WTC11 (cell line): ENCODE data around the gene ANKRD65. TPM values are rescaled to one million over a fixed set of nuclear protein-coding genes. Genes with fewer than 3 reads are reported as not detected.
"Not testable (repeated sequence)": the region's sequence is repeated elsewhere in the genome, so short reads cannot be mapped to it uniquely, and the experiment has no call there.

Experiments
- ATAC-seq: fragments of 200-7000 bp; cut with Tn5 transposase; 2 replicates; pipeline ENCODE4 v1.10.0; 2021; ENCODE audit warnings: mild to moderate bottlenecking, moderate library complexity
- CTCF ChIA-PET: fragments of 300-600 bp; sonication (Branson Sonifier 250); formaldehyde crosslinking; loops from one replicate; lab custom pipeline; 2021; ENCODE audit warnings: antibody characterized with exemption; lab: Charles Lee
- POLR2A ChIA-PET: fragments of 350-600 bp; sonication (Branson Sonifier 250); formaldehyde crosslinking; loops from one replicate; lab custom pipeline; 2021; ENCODE audit warnings: antibody characterized with exemption; lab: Charles Lee
- DNase-seq: peaks from one replicate; pipeline ENCODE4 v3.0.0; 2021; ENCODE audit warnings: low spot score
- H3K27ac Mint-ChIP-seq: 2 replicates; pipeline ENCODE4 v1.8.0; 2021; ENCODE audit warnings: mixed read lengths
- H3K27me3 Mint-ChIP-seq: 2 replicates; pipeline ENCODE4 v1.8.0; 2021; ENCODE audit warnings: low read depth, mild to moderate bottlenecking, moderate library complexity, mixed read lengths
- H3K36me3 Mint-ChIP-seq: 2 replicates; pipeline ENCODE4 v1.8.0; 2021; ENCODE audit warnings: mixed read lengths
- H3K4me1 Mint-ChIP-seq: 2 replicates; pipeline ENCODE4 v1.8.0; 2022; ENCODE audit warnings: mixed read lengths
- H3K4me3 Mint-ChIP-seq: 2 replicates; pipeline ENCODE4 v1.8.0; 2021; ENCODE audit warnings: mild to moderate bottlenecking, moderate library complexity, mixed read lengths
- H3K9me3 Mint-ChIP-seq: 2 replicates; pipeline ENCODE4 v1.8.0; 2021; ENCODE audit warnings: mixed read lengths
- ERG ChIP-seq: fragments of 250-450 bp; sonication (Bioruptor Pico); IDR thresholded peaks from 2 replicates; pipeline ENCODE4 v1.8.0; 2021; ENCODE audit warnings: mild to moderate bottlenecking
- ETV6 ChIP-seq: sonication (generic); formaldehyde crosslinking; IDR thresholded peaks from 2 replicates; pipeline ENCODE4 v1.8.1; 2022; ENCODE audit warnings: mild to moderate bottlenecking, missing genetic modification reagents
- FOXP1 ChIP-seq: sonication (generic); formaldehyde crosslinking; IDR thresholded peaks from 2 replicates; pipeline ENCODE4 v1.8.0; 2022; ENCODE audit warnings: missing genetic modification reagents, mild to moderate bottlenecking, moderate library complexity, borderline replicate concordance
- GABPB1 ChIP-seq: sonication (generic); formaldehyde crosslinking; IDR thresholded peaks from 2 replicates; pipeline ENCODE4 v1.8.1; 2023; ENCODE audit warnings: mild to moderate bottlenecking, missing genetic modification reagents
- NFYB ChIP-seq: sonication (generic); formaldehyde crosslinking; conservative IDR thresholded peaks from 2 replicates; pipeline ENCODE4 v1.8.0; 2022; ENCODE audit warnings: low read depth, missing genetic modification reagents
- NR2C2 ChIP-seq: sonication (generic); formaldehyde crosslinking; IDR thresholded peaks from 2 replicates; pipeline ENCODE4 v1.8.0; 2022; ENCODE audit warnings: mild to moderate bottlenecking, missing genetic modification reagents
- PRRX2 ChIP-seq: fragments of 250-450 bp; sonication (Bioruptor Pico); IDR thresholded peaks from 2 replicates; pipeline ENCODE4 v1.8.0; 2021; ENCODE audit warnings: mild to moderate bottlenecking
- SMAD3 ChIP-seq: sonication (generic); formaldehyde crosslinking; IDR thresholded peaks from 2 replicates; pipeline ENCODE4 v1.8.0; 2022; ENCODE audit warnings: missing genetic modification reagents, mild to moderate bottlenecking, borderline replicate concordance
- SP1 ChIP-seq: sonication (generic); formaldehyde crosslinking; conservative IDR thresholded peaks from 2 replicates; pipeline ENCODE4 v1.8.1; 2022; ENCODE audit warnings: missing genetic modification reagents
- TCF7 ChIP-seq: sonication (generic); formaldehyde crosslinking; IDR thresholded peaks from 2 replicates; pipeline ENCODE4 v1.8.0; 2022; ENCODE audit warnings: mild to moderate bottlenecking, low read depth, missing genetic modification reagents, moderate library complexity
- TEAD4 ChIP-seq: sonication (generic); formaldehyde crosslinking; IDR thresholded peaks from 2 replicates; pipeline ENCODE4 v1.8.0; 2022; ENCODE audit warnings: mild to moderate bottlenecking, missing genetic modification reagents
- ZBTB43 ChIP-seq: sonication (generic); formaldehyde crosslinking; IDR thresholded peaks from 2 replicates; pipeline ENCODE4 v1.8.1; 2023; ENCODE audit warnings: mild to moderate bottlenecking, missing genetic modification reagents
- total RNA-seq: library from RNA; stranded (reverse); gene quantifications from 3 replicates; pipeline ENCODE4 v1.2.3, GENCODE V29; 2021
- TF ChIP-seq, protein P1 (sequence below): sonication (generic); formaldehyde crosslinking; IDR thresholded peaks from 2 replicates; pipeline ENCODE4 v1.8.0; 2022; ENCODE audit warnings: missing genetic modification reagents

Gene ANKRD65
- total RNA-seq, 1 experiment from 2014 or later, result 1.9 TPM

DNA sequence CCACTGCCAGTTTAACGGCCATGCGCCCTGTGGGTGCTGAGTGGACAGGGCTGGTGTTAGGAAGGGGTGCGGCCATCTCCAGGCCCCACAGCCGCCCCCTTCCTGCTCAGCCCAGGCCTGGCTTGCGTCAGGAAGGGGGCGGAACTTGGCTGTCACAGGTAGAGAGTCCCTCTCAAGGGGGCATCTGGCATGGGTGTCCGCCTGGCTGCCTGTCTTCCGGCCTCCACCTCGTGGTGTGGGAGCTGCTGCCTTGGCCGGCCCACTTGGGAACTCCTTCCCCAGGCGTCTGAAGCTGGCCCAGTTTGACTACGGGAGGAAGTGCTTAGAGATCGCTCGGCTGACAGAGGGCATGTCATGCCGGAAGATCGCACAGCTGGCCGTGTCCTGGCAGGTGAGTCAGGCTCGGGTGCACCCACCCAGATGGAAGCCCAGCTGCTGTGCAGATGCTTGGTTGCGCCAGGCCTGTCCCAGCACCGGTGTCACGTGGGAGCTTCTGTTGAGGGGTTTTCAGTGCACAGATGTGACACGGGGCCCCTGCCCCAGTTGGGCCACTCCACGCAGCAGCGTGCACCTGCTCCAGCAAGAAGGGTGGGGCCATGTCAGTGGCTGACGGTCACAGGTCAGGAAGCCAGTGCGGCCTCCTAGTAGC, 41.4 kb upstream of the ANKRD65 start:
- Mint-ChIP-seq H3K36me3 (no peaks in the 10 kb centered on the region), H3K4me3 (no peak overlapping the region), H3K4me1 (no peaks in the 10 kb centered on the region), H3K27me3 (no peaks in the 10 kb centered on the region), H3K27ac (no peak overlapping the region), H3K9me3 (no peaks in the 10 kb centered on the region)
- CTCF ChIA-PET, result no interaction called here
- DNase-seq, result no peak
- POLR2A ChIA-PET, result no interaction called here
- TF ChIP-seq FOXP1 (CRISPR knock-in tag) (no peak), NFYB (CRISPR knock-in tag) (peak; percentile 18; the same call in 1 of the 2 replicates), ETV6 (no peak), TEAD4 (no peak), TCF7 (CRISPR knock-in tag) (no peak), GABPB1 (CRISPR knock-in tag) (peak; percentile 75), PRRX2 (CRISPR knock-in tag) (no peak), SMAD3 (CRISPR knock-in tag) (no peak), ERG (CRISPR knock-in tag) (no peak), NR2C2 (CRISPR knock-in tag) (no peak)
- peak; percentile 78 for ATAC-seq

DNA sequence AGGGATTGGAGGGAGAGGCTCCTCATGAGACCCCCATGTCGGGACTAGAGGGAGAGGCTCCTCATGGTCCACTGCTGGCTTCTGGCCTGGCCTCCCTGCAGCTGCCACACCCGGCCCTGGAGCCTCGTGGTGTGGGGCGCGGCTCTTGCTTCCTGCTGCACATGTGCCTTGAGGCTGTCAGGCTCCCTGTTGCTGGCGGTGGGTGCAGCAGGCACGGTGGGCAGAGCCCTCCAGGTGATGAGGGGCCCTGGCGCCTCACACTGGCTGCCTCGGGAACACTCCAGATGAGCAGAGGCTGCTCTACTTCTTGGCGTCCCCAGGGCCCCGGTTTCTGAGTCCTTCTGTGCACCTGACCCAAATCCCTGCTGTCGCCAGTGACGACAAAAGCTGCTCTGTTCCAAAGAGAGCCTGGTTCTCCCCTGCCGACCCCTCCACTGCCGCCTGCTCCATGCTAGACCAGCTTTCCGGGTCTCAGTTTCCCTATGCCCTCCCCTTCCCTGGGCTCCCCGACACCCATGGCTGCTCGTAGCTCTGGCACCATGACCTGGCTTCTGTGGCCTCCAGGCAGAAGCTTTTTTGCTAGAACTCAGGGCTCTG, 40.7 kb upstream of the ANKRD65 start:
- ChIA-PET CTCF (interaction anchor here (1.2 kb wide), 1 partner anchor 21 kb away, joined by 3 read pairs; no protein-coding TSS in a partner anchor), POLR2A (no interaction called here)
- Mint-ChIP-seq H3K4me1 (no peaks in the 10 kb centered on the region), H3K4me3 (no peak overlapping the region), H3K36me3 (no peaks in the 10 kb centered on the region), H3K9me3 (no peaks in the 10 kb centered on the region), H3K27ac (no peak overlapping the region), H3K27me3 (no peaks in the 10 kb centered on the region)
- TF ChIP-seq SP1 (CRISPR knock-in tag) (no peak), ETV6 (no peak)
- TF ChIP-seq, protein P1, sequence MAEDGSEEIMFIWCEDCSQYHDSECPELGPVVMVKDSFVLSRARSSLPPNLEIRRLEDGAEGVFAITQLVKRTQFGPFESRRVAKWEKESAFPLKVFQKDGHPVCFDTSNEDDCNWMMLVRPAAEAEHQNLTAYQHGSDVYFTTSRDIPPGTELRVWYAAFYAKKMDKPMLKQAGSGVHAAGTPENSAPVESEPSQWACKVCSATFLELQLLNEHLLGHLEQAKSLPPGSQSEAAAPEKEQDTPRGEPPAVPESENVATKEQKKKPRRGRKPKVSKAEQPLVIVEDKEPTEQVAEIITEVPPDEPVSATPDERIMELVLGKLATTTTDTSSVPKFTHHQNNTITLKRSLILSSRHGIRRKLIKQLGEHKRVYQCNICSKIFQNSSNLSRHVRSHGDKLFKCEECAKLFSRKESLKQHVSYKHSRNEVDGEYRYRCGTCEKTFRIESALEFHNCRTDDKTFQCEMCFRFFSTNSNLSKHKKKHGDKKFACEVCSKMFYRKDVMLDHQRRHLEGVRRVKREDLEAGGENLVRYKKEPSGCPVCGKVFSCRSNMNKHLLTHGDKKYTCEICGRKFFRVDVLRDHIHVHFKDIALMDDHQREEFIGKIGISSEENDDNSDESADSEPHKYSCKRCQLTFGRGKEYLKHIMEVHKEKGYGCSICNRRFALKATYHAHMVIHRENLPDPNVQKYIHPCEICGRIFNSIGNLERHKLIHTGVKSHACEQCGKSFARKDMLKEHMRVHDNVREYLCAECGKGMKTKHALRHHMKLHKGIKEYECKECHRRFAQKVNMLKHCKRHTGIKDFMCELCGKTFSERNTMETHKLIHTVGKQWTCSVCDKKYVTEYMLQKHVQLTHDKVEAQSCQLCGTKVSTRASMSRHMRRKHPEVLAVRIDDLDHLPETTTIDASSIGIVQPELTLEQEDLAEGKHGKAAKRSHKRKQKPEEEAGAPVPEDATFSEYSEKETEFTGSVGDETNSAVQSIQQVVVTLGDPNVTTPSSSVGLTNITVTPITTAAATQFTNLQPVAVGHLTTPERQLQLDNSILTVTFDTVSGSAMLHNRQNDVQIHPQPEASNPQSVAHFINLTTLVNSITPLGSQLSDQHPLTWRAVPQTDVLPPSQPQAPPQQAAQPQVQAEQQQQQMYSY (CRISPR knock-in tag), result no peak
- ATAC-seq, result peak; percentile 53
- no peak for DNase-seq

DNA sequence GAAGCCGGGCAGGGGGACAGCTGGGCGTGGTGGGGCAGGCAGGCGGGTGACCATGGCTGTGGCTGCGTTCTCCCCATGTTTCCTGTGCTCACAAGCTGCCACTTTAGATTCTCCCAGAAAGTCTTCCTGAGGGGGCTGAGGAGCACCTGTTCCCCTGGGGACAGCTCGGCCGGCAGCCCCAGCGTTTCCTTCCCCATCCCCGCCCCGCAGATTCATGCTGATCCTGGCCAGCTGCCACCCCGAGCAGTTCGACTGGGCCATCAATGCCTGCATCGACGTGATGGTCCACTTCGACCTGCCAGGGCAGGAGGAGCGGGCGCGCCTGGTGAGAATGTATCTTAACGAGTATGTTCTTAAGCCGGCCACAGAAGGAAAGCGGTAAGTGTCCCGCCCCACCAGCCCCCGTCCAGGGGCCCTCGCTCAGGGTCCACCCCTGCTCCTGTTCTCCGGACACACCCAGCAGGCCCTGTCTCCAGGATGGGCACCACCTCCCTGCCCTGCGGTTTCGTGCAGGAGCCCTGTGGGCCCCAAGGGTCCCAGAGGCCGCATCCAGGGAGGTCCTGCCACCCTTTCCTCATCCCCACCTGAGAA, 39.6 kb upstream of the ANKRD65 start:
- Mint-ChIP-seq H3K27me3 (no peaks in the 10 kb centered on the region), H3K4me3 (no peak overlapping the region), H3K4me1 (no peaks in the 10 kb centered on the region), H3K9me3 (no peaks in the 10 kb centered on the region), H3K36me3 (no peaks in the 10 kb centered on the region)
- ChIA-PET POLR2A (no interaction called here), CTCF (interaction anchor here (1.2 kb wide), 1 partner anchor 19 kb away, joined by 3 read pairs; no protein-coding TSS in a partner anchor)
- no peak for TF ChIP-seq ZBTB43 (CRISPR knock-in tag)
- TF ChIP-seq, all 79 proteins: peak for 0
- ATAC-seq (no peak), DNase-seq (no peak)
- H3K27ac Mint-ChIP-seq, result no peak overlapping the region

GRCh38 chr1:1459711-1460110, 38.6 kb upstream of the ANKRD65 start:
- H3K27me3 Mint-ChIP-seq, H3K9me3 Mint-ChIP-seq, H3K4me1 Mint-ChIP-seq, H3K36me3 Mint-ChIP-seq, ATAC-seq, H3K4me3 Mint-ChIP-seq, CTCF ChIA-PET, H3K27ac Mint-ChIP-seq, POLR2A ChIA-PET, DNase-seq: not testable (repeated sequence)

DNA sequence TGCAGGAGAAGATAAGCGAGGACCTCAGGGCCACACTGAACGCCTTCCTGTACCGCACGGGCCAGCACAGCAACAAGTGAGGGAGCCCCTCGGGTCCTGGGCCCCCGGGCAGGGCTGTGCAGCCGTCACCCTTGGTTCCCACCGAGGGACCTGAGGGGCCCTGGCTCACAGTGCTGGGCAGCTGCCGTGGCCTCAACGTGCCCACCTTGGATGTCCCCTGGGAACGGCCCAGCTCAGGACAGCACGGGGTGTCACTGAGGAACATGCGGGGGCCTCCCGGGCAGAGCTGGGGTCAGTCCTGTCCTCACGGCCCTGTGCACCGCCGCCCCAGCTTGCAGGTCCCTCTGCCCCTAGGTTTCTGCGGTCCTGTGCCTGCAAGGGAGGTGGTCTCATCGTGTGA, 38.1 kb upstream of the ANKRD65 start:
- H3K27me3 Mint-ChIP-seq, POLR2A ChIA-PET, H3K9me3 Mint-ChIP-seq, H3K4me3 Mint-ChIP-seq, H3K4me1 Mint-ChIP-seq, ATAC-seq, CTCF ChIA-PET, H3K27ac Mint-ChIP-seq, DNase-seq, H3K36me3 Mint-ChIP-seq: not testable (repeated sequence)

- H3K27me3 Mint-ChIP-seq, H3K9me3 Mint-ChIP-seq, H3K36me3 Mint-ChIP-seq, DNase-seq, H3K27ac Mint-ChIP-seq, CTCF ChIA-PET, H3K4me1 Mint-ChIP-seq, ATAC-seq, H3K4me3 Mint-ChIP-seq, POLR2A ChIA-PET: not testable (repeated sequence)
Observed at GRCh38 chr1:1456683-1457255, 35.7 kb upstream of the ANKRD65 start.
